GM12878 (cell line): ENCODE results near the gene PHAF1. TPM values are rescaled to one million over a fixed set of nuclear protein-coding genes. Genes with fewer than 3 reads are reported as not detected.
A peak's percentile ranks its signal among the peaks of the same experiment; 100 is the strongest.

Experiments
- ATAC-seq: fragments of 200-7000 bp; cut with Tn5 transposase; 3 replicates; pipeline ENCODE4 v1.9.1; 2020; ENCODE audit warnings: mild to moderate bottlenecking, moderate library complexity
- BruUV-seq: library from RNA; stranded (reverse); fragments of 400-500 nt; replicated peaks from 2 replicates; lab custom pipeline; 2021; lab: Mats Ljungman, UMichigan
- CTCF ChIA-PET: fragments of 300-600 bp; sonication (Branson Sonifier 250); formaldehyde crosslinking; extraction: SDS; loops from one replicate; lab custom pipeline; 2021; ENCODE audit warnings: inconsistent platforms; lab: Yijun Ruan, JAX
- POLR2A ChIA-PET: fragments of 350-600 bp; formaldehyde crosslinking; extraction: SDS; loops from one replicate; lab custom pipeline; 2021; ENCODE audit warnings: inconsistent platforms; lab: Charles Lee
- RAD21 ChIA-PET: fragments of 300-600 bp; sonication (Branson Sonifier 250); formaldehyde crosslinking; loops from one replicate; lab custom pipeline; 2023; ENCODE audit warnings: antibody characterized with exemption; ENCODE audit not compliant: unreplicated experiment; lab: Charles Lee
- SMC1A ChIA-PET: fragments of 300-600 bp; sonication (Branson Sonifier 250); formaldehyde crosslinking; loops from one replicate; lab custom pipeline; 2023; ENCODE audit not compliant: unreplicated experiment, uncharacterized antibody; lab: Charles Lee
- DNase-seq: peaks from one replicate; pipeline ENCODE4 v3.0.0-alpha.2; 2011; ENCODE audit warnings: low read depth, low spot score
- FAIRE-seq: peaks from 3 replicates; lab custom pipeline; 2011; peaks lifted over from hg19 to GRCh38; lab: Jason Lieb, UNC
- H2AFZ ChIP-seq: 2 replicates; pipeline ENCODE4 v1.6.0; 2011; ENCODE audit warnings: low read depth, low read length, control low read depth; ENCODE audit not compliant: control insufficient read depth
- H3K27ac ChIP-seq: 2 replicates; pipeline ENCODE4 v1.5.1; 2011; ENCODE audit warnings: control low read depth; ENCODE audit not compliant: control insufficient read depth, insufficient read depth
- H3K27me3 ChIP-seq, 2 experiments: replicated peaks in 1 of 2; 2 replicates each; pipeline versions ENCODE4 v1.6.0 to v1.6.1; 2011; ENCODE audit warnings: low read length in 1 of 2; ENCODE audit not compliant: control insufficient read depth in 2 of 2, insufficient read depth in 2 of 2
- H3K36me3 ChIP-seq, 2 experiments: 2 replicates each; pipeline ENCODE4 v1.5.1; 2011; ENCODE audit warnings: low read length in 1 of 2; ENCODE audit not compliant: control insufficient read depth in 2 of 2, insufficient read depth in 2 of 2
- H3K4me1 ChIP-seq: 2 replicates; pipeline ENCODE4 v1.6.1; 2011; ENCODE audit warnings: mild to moderate bottlenecking, low read length, moderate library complexity, mixed read lengths; ENCODE audit not compliant: control insufficient read depth, insufficient read depth
- H3K4me2 ChIP-seq: 2 replicates; pipeline ENCODE4 v1.6.0; 2011; ENCODE audit warnings: control low read depth; ENCODE audit not compliant: control insufficient read depth, insufficient read depth
- H3K4me3 ChIP-seq: fragments of 200-600 bp; sonication (generic); 2 replicates; pipeline ENCODE4 v1.5.1; 2016
- H3K79me2 ChIP-seq: 2 replicates; pipeline ENCODE4 v1.6.0; 2011; ENCODE audit warnings: low read length; ENCODE audit not compliant: control insufficient read depth, insufficient read depth
- H3K9ac ChIP-seq: 2 replicates; pipeline ENCODE4 v1.8.0; 2011; ENCODE audit warnings: low read length, control low read depth, mixed read lengths; ENCODE audit not compliant: control insufficient read depth, insufficient read depth
- H3K9me3 ChIP-seq: replicated peaks from 3 replicates; pipeline ENCODE4 v1.5.1; 2011; ENCODE audit warnings: mild to moderate bottlenecking, low read length; ENCODE audit not compliant: control insufficient read depth, insufficient read depth
- H4K20me1 ChIP-seq: 2 replicates; pipeline ENCODE4 v1.6.0; 2011; ENCODE audit not compliant: control insufficient read depth, insufficient read depth
- EZH2 ChIP-seq: IDR thresholded peaks from 2 replicates; pipeline ENCODE4 v1.6.1; 2012; ENCODE audit warnings: low read depth, mild to moderate bottlenecking, control low read depth, inconsistent platforms, low read length, borderline replicate concordance; ENCODE audit not compliant: control insufficient read depth
- MEF2B ChIP-seq: fragments of 450-650 bp; IDR thresholded peaks from 2 replicates; pipeline ENCODE4 v1.6.1; 2018; ENCODE audit warnings: mild to moderate bottlenecking, moderate library complexity; ENCODE audit not compliant: partially characterized antibody, poor library complexity, severe bottlenecking
- POLR2AphosphoS5 ChIP-seq: IDR thresholded peaks from 2 replicates; pipeline ENCODE4 v1.6.1; 2011; ENCODE audit warnings: mild to moderate bottlenecking, low read length, inconsistent platforms
- RAD51 ChIP-seq: fragments of 450-650 bp; IDR thresholded peaks from 2 replicates; pipeline ENCODE4 v1.6.1; 2016; ENCODE audit warnings: moderate library complexity, mild to moderate bottlenecking, inconsistent platforms
- RCOR1 ChIP-seq: conservative IDR thresholded peaks from 2 replicates; pipeline ENCODE4 v1.6.1; 2012; ENCODE audit warnings: low read depth, low read length, improper control_type of control experiment
- WRNIP1 ChIP-seq: IDR thresholded peaks from 2 replicates; pipeline ENCODE4 v1.6.1; 2011; ENCODE audit warnings: low read depth, low read length, improper control_type of control experiment, borderline replicate concordance
- YY1 ChIP-seq: IDR thresholded peaks from 2 replicates; pipeline ENCODE4 v1.6.1; 2011; ENCODE audit warnings: low read depth, mild to moderate bottlenecking, low read length
- ZBTB4 ChIP-seq: fragments of 450-650 bp; formaldehyde crosslinking; IDR thresholded peaks from 2 replicates; pipeline ENCODE4 v1.4.0; 2022; ENCODE audit warnings: mild to moderate bottlenecking, moderate library complexity
- WGBS: methylation state at CpG from one replicate; pipeline ENCODE4 v1.1.6; 2016; ENCODE audit warnings: low lambda C conversion rate; ENCODE audit not compliant: insufficient replicate concordance, insufficient coverage; ENCODE audit errors: missing lambda C conversion rate; 5-methylcytosine and 5-hydroxymethylcytosine counted together
- in situ Hi-C: fragments of 300-500 bp; cut with MboI; formaldehyde crosslinking; loops from 9 replicates; pipeline ENCODE4 v1.14.3; 2018; ENCODE audit warnings: mixed read lengths
- intact Hi-C: fragments of 100-400 bp; cut with micrococcal nuclease; formaldehyde crosslinking; loops from one replicate; pipeline ENCODE4 v1.14.2; 2022; ENCODE audit not compliant: unreplicated experiment
- polyA plus RNA-seq, 11 experiments: library from polyadenylated mRNA; depleted of rRNA in 4 of 11; unstranded in 6 of 11; stranded (reverse) in 5 of 11; fragments of >200 nt; fragmentation: Nextera tagmentation in 4 of 11; fragmentation: Illumina TruSeq in 1 of 11; extraction: Ambion mirVana in 4 of 11; extraction: Trizol in 1 of 11; gene quantifications; 1 replicate in 1 of 11; 2 replicates in 10 of 11; pipeline versions ENCODE4 v1.2.1 to v1.2.3, GENCODE V29; 2011 to 2016; ENCODE audit warnings: inconsistent platforms in 2 of 11, missing spikeins in 2 of 11, low read depth in 1 of 11
- total RNA-seq, 4 experiments: library from RNA; depleted of rRNA in 3 of 4; stranded (reverse); fragments of >200 nt in 3 of 4; fragmentation: Illumina TruSeq in 1 of 4; extraction: Trizol in 1 of 4; gene quantifications; 2 replicates each; pipeline versions ENCODE4 v1.2.1 to v1.2.3, GENCODE V29; 2013 to 2021
- TF ChIP-seq, protein P1 (sequence below): fragments of 450-650 bp; IDR thresholded peaks from 2 replicates; pipeline ENCODE4 v1.6.1; 2018; ENCODE audit warnings: mild to moderate bottlenecking, low read depth, moderate library complexity; ENCODE audit not compliant: partially characterized antibody

The PHAF1 gene
- total and polyA plus RNA-seq, 10 of the 15 experiments (the other 5 are each of a cell fraction or from before 2014, with no cell fraction given): 4.5 to 20.9 (median 14.9) TPM

DNA sequence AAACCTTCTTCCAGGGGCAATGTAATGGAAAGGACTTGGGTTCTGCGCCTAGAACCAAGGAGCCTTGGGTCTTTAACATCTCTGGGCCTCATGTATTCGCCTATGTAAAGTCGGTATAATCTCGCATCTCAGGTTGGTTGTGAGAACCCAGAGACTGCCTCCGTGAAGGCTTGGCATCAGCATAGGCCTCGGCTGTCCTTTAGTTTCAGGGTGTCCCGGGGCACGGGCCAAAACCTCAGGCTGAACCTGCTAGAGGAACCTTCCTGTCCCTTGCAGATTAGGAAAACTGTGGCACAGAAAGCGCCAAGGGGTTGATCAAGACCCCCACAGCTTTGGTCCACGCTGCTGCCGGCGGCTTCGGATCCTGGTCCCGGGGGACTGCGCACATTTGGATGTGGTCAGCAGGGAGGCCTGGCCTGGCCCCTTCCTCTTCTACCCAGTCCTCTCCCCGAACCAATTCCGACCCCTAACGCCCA, 772 bp upstream of the PHAF1 start:
- WGBS: 85% methylated on average over 17 of the region's 18 CpGs
- no peak for DNase-seq
- Histone ChIP-seq H3K79me2 (peaks cover 22% of the 10 kb centered on the region), H3K4me2 (peak overlapping the region; percentile 87), H2AFZ (peak overlapping the region; percentile 93), H3K36me3 (no peaks in the 10 kb centered on the region), H3K27ac (0 out of 2 replicates have a peak overlapping the region, but pooled peaks have one; percentile 13), H4K20me1 (no peaks in the 10 kb centered on the region), H3K9me3 (no peaks in the 10 kb centered on the region), H3K27me3 (no peaks in the 10 kb centered on the region), H3K9ac (peak overlapping the region; percentile 45; the same call in 1 of the 2 replicates), H3K4me1 (peaks cover 17% of the 10 kb centered on the region), H3K4me3 (peak overlapping the region; percentile 95; the same call in 1 of the 2 replicates)
- ChIA-PET SMC1A (interaction anchor here (1.0 to 1.5 kb wide), 3 partner anchors 8 to 91 kb away, joined by 3 to 4 read pairs (median 3); no protein-coding TSS in a partner anchor), POLR2A (no interaction called here), CTCF (interaction anchor here (0.6 to 3.1 kb wide), 3 partner anchors 46 to 91 kb away, joined by 3 to 12 read pairs (median 7); no protein-coding TSS in a partner anchor), RAD21 (interaction anchor here (1.9 kb wide), 1 partner anchor 46 kb away, joined by 5 read pairs; no protein-coding TSS in a partner anchor)
- TF ChIP-seq MEF2B (peak; percentile 11), RCOR1 (no peak), EZH2 (no peak), YY1 (no peak), RAD51 (no peak)
- intact Hi-C loops (no loop called here), in situ Hi-C loops (no loop called here)
- no peak for ATAC-seq
- no peak for FAIRE-seq
- no TSS peak for BruUV-seq

DNA sequence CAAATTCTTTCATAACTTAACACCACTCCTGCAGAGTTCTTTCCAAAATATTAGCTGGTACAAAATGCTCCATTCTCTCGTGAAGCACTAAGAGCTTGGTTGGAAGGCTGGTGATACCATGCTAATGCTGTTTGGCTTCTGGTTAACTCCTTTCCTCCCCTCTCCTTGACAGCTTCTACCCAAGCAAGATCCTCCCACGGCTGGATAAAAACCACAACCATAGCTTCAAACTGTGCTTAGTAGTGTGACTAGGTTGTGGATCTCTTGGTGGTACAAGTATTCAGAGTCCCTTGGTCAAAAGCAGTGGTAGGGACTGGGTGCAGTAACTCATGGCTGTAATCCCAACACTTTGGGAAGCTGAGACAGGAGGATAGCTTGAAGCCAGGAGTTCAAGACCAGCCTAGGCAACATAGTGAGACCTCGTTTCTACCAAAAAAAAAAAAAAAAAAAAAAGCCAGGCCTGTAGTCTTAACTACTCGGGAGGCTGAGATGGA, 2.3 kb downstream of the PHAF1 start:
- intact Hi-C loops: no loop called here
- POLR2A ChIA-PET: interaction anchor here (1.5 kb wide), 1 partner anchor 10 kb away, joined by 6 read pairs; no protein-coding TSS in a partner anchor
- Histone ChIP-seq H3K79me2 (peaks cover 22% of the 10 kb centered on the region), H3K27ac (no peak overlapping the region), H3K9me3 (no peaks in the 10 kb centered on the region), H3K4me2 (peak overlapping the region; percentile 34; the same call in 1 of the 2 replicates), H2AFZ (no peak overlapping the region), H3K9ac (no peak overlapping the region), H3K4me1 (peaks cover 9% of the 10 kb centered on the region), H3K36me3 (no peaks in the 10 kb centered on the region; a peak in 1 of 4 replicates), H3K4me3 (no peak overlapping the region), H4K20me1 (no peaks in the 10 kb centered on the region), H3K27me3 (no peaks in the 10 kb centered on the region)
- no TSS peak for BruUV-seq
- ATAC-seq (no peak), DNase-seq (no peak), FAIRE-seq (no peak)
- in situ Hi-C loops: no loop called here
- WGBS: 71% methylated on average over 3 of the region's 4 CpGs
- SMC1A ChIA-PET: interaction anchor here (0.7 to 1.6 kb wide), 6 partner anchors 8 to 99 kb away, joined by 3 to 6 read pairs (median 4); no protein-coding TSS in a partner anchor
- CTCF ChIA-PET: interaction anchor here (0.6 to 3.1 kb wide), 12 partner anchors 11 to 364 kb away, joined by 3 to 12 read pairs (median 3); partner anchors contain the start of gene EXOC3L1
- RAD21 ChIA-PET: interaction anchor here (0.8 to 1.2 kb wide), 5 partner anchors 46 to 136 kb away, joined by 3 to 6 read pairs (median 3); no protein-coding TSS in a partner anchor
- TF ChIP-seq WRNIP1 (no peak), MEF2B (no peak), POLR2AphosphoS5 (no peak), ZBTB4 (CRISPR knock-in tag) (no peak)
- TF ChIP-seq, protein P1, sequence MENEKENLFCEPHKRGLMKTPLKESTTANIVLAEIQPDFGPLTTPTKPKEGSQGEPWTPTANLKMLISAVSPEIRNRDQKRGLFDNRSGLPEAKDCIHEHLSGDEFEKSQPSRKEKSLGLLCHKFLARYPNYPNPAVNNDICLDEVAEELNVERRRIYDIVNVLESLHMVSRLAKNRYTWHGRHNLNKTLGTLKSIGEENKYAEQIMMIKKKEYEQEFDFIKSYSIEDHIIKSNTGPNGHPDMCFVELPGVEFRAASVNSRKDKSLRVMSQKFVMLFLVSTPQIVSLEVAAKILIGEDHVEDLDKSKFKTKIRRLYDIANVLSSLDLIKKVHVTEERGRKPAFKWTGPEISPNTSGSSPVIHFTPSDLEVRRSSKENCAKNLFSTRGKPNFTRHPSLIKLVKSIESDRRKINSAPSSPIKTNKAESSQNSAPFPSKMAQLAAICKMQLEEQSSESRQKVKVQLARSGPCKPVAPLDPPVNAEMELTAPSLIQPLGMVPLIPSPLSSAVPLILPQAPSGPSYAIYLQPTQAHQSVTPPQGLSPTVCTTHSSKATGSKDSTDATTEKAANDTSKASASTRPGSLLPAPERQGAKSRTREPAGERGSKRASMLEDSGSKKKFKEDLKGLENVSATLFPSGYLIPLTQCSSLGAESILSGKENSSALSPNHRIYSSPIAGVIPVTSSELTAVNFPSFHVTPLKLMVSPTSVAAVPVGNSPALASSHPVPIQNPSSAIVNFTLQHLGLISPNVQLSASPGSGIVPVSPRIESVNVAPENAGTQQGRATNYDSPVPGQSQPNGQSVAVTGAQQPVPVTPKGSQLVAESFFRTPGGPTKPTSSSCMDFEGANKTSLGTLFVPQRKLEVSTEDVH: no peak
